NCI-H2107 treated with DMSO at 0.1 percent for 48 hours (cell line): ENCODE data around the gene PCMTD2.
"Not testable (repeated sequence)": the region's sequence is repeated elsewhere in the genome, so short reads cannot be mapped to it uniquely, and the experiment has no call there.

Experiments
- DNase-seq: peaks from one replicate; lab custom pipeline; 2025; ENCODE audit not compliant: unreplicated experiment; lab: John Stamatoyannopoulos, UW

PCMTD2 gene

GRCh38 chr20:64223526-64224067, 32.0 kb upstream of the PCMTD2 start:
- DNase-seq, result peak; percentile 90

DNA sequence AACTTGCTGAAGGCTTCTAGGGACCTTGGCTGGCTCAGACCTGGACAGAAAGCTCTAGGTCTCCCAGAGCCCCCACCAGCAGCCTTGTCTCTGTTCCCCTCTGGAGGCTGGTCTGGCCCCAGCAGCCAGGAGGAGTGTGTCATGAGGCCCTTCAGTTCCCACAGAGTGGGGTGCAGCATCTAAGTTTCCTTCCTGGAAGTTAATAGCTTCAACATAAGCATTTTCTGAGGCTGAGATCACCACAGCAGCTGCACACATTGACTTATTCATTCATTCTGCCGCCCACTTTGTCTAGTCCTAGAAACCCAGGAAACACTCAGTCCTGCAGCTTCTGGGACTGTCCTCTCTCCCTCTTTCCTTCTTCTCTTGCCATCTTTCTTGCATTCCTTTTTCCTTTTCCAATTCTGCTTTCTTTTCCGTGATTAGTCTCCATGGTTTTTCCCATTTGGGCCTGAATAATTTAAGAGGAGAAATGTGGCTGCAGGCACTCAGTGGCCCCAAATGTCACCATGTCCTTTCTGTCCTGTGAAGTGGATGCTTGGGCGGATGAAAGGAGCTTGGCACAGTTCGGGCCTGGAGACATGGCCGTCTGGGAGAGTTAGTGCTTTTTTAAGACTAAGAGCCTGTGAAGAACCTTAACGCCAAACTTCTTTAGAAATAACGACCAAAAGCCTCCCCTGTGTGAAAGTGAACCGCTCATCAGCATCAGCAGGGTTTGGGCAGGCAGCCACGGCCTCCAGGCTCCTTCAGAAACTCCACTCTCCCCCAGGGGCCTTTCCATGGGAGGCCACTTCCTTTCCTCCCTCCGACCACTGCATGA, 31.0 kb upstream of the PCMTD2 start:
- no peak for DNase-seq

- DNase-seq, result no peak
Measured at GRCh38 chr20:64225171-64225595, 30.4 kb upstream of the PCMTD2 start.

DNA sequence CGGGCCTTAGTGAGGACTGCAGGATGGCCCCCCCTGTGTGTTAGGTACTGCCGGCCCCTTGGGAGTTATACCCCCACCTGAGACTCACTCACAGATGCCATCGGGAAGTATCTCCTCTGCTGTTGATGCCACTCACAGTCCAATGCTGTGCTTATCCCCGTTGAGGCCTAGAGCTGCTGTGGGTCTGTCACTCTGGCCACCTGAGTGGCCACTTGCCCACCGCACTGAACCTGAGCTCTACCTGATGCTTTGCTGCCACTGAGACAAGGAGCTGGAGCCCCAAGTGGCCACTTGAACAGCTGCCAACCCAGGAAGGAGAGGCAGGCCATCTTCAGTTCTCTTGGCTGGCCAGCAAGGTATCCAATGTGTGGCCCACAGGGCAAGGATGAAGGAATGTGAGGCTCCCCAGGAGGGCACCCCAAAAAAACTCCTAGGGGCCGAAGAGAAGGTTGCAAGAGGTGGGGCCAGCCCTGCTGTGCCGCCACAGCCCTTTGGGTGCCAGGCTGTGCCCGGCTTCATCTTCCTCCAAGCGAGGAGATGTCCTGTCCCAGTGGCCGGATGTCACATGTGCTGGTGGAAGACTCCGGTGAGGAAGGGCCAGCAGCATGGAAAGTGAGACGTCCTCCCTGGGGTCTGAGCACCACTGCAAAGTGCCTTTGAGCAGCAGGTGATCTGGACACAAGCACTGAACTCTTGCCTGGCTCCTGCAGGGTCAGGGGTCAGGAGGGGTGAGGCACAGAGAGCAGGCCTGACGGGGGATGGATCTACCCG, 29.5 kb upstream of the PCMTD2 start:
- no peak for DNase-seq

GRCh38 chr20:64226686-64227580, 28.6 kb upstream of the PCMTD2 start:
- DNase-seq, result no peak

GRCh38 chr20:64228086-64228653, 27.4 kb upstream of the PCMTD2 start:
- no peak for DNase-seq

GRCh38 chr20:64228751-64229506, 26.6 kb upstream of the PCMTD2 start:
- no peak for DNase-seq

GRCh38 chr20:64229507-64230061, 26.0 kb upstream of the PCMTD2 start:
- no peak for DNase-seq

- DNase-seq, result no peak
Measured at GRCh38 chr20:64230461-64231145, 24.9 kb upstream of the PCMTD2 start.

DNA sequence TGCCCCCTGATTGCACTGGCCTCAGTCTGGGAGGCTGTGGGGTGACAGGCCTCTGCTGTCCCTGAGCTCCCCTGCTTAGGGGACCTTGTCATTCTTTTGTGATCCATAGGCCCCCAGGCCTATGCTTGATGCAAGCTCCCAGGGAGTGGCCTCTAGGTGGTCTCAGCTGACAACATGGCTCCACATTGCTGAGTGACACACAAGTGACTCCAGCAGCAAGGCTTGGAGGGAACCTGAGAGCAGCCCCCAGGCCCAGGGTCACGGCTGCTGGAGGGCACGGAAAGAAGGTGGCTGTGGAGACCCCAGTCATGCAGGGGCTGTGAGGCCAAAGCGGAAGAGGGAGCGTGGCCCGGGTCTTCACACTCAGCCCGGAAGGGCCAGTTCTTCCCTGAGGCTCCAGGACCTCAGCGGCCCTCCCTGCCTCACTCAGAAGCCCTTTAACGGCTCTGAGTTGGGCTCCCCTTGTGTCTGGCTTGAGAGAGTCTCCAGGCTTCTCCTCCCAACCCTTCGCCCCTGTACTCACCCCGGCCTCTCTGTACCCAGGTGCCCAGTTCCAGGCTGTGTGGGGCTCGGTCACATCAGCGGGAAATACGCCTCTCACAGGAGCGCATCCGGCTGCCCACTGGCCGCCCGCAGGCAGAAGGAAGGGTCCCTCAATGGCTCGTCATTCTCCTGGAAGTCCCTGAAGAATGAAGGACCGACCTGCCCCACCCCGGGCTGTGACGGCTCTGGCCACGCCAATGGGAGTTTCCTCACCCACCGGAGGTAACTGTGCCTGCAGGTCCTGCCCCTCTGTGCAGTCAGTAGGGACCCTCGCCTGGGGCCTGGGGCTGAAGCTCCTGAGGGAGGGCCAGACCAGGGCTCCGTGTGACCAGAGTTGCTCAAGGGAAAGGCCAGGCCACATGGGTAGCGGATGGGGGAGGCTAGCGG, 23.7 kb upstream of the PCMTD2 start:
- DNase-seq, result no peak

GRCh38 chr20:64232794-64233193, 22.8 kb upstream of the PCMTD2 start:
- DNase-seq, result peak; percentile 25

GRCh38 chr20:64233725-64234124, 21.8 kb upstream of the PCMTD2 start:
- no peak for DNase-seq

DNA sequence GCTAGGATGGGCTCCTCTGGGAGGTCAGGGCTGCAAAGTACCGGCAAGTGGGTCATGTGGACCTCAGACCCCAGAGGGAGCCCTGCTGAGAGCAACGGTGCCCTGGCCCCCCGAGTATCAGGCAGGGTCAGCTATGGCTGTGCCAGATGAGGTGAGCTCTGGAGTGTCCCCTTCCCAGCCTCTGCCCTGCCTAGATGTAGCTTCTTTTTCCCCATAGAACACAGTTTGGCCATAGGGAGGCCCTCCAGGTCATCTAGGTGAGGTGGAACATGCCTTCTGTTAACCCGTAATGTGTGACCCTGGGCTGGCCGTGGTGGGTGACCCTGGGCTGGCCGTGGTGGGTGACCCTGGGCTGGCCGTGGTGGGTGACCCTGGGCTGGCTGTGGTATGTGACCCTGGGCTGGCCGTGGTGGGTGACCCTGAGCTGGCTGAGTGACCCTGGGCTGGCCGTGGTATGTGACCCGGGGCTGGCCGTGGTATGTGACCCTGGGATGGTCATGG, 21.2 kb upstream of the PCMTD2 start:
- DNase-seq, result no peak

- not testable (repeated sequence) for DNase-seq
Measured at GRCh38 chr20:64234921-64235565, 20.5 kb upstream of the PCMTD2 start.

DNA sequence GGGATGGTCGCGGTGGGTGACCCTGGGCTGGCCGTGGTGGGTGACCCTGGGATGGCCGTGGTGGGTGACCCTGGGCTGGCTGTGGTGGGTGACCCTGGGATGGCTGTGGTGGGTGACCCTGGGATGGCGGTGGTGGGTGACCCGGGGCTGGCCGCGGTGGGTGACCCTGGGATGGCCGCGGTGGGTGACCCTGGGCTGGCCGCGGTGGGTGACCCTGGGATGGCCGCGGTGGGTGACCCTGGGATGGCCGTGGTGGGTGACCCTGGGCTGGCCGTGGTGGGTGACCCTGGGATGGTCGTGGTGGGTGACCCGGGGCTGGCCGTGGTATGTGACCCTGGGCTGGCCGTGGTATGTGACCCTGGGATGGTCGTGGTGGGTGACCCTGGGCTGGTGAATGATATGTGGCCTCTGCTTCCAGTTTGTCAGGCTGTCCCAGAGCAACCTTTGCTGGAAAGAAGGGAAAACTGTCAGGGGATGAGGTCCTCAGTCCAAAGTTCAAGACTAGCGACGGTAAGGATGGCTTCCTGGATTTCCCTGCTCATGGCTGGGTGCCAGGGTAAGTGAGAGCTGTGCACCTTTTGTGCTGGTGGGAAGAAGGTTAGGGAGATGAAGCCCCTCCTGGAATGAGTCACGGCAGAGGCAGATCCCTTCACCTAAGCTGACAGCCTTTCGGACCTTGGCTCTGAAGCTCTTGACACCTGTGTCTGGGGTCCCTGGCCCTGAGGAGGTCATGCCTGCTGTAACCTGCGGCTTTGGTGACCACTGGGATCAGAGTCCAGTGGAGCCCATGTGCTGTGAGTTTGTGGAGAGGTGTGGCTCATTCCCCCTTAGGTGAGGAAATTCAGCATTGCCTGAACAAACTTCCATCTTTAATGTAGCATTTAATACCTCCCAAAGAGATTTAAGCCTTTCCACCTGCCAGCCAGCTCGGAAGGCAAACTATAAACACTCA, 19.1 kb upstream of the PCMTD2 start:
- DNase-seq, result no peak

GRCh38 chr20:64237316-64237715, 18.2 kb upstream of the PCMTD2 start:
- DNase-seq, result no peak
